HG03135 (cell line): ENCODE data around the gene LILRA5.
"Not testable (repeated sequence)": the region's sequence is repeated elsewhere in the genome, so short reads cannot be mapped to it uniquely, and the experiment has no call there.

Source experiments
- ATAC-seq: cut with Tn5 transposase; IDR thresholded peaks from one replicate; pipeline ENCODE4 v1.9.1; 2021; ENCODE audit warnings: mild to moderate bottlenecking, moderate library complexity; ENCODE audit not compliant: unreplicated experiment

Gene LILRA5

GRCh38 chr19:54335164-54335563 is 22.2 kb upstream of the LILRA5 start:
- no peak for ATAC-seq

- ATAC-seq, result no peak
Observed at GRCh38 chr19:54333586-54334298, 20.8 kb upstream of the LILRA5 start.

- no peak for ATAC-seq
Observed at GRCh38 chr19:54332149-54332548, 19.2 kb upstream of the LILRA5 start.

- ATAC-seq, result no peak
Observed at GRCh38 chr19:54331626-54332025, 18.7 kb upstream of the LILRA5 start.

- ATAC-seq, result no peak
Observed at GRCh38 chr19:54329476-54330165, 16.7 kb upstream of the LILRA5 start.

- ATAC-seq, result not testable (repeated sequence)
Observed at GRCh38 chr19:54328781-54329180, 15.8 kb upstream of the LILRA5 start.

- ATAC-seq, result no peak
Observed at GRCh38 chr19:54325631-54326030, 12.7 kb upstream of the LILRA5 start.

- ATAC-seq, result no peak
Observed at GRCh38 chr19:54325194-54325621, 12.2 kb upstream of the LILRA5 start.

GRCh38 chr19:54324071-54324470 is 11.1 kb upstream of the LILRA5 start:
- ATAC-seq, result no peak

- not testable (repeated sequence) for ATAC-seq
Observed at GRCh38 chr19:54322934-54323333, 10.0 kb upstream of the LILRA5 start.

GRCh38 chr19:54322295-54322694 is 9.3 kb upstream of the LILRA5 start:
- ATAC-seq, result not testable (repeated sequence)

- ATAC-seq, result no peak
Observed at GRCh38 chr19:54319892-54320670, 7.1 kb upstream of the LILRA5 start.

- no peak for ATAC-seq
Observed at GRCh38 chr19:54319049-54319448, 6.1 kb upstream of the LILRA5 start.

GRCh38 chr19:54317965-54318240 is 4.9 kb upstream of the LILRA5 start:
- no peak for ATAC-seq

GRCh38 chr19:54317108-54317964 is 4.4 kb upstream of the LILRA5 start:
- ATAC-seq, result no peak

GRCh38 chr19:54316746-54317107 is 3.8 kb upstream of the LILRA5 start:
- no peak for ATAC-seq

- no peak for ATAC-seq
Observed at GRCh38 chr19:54315956-54316355, 3.0 kb upstream of the LILRA5 start.

- ATAC-seq, result no peak
Observed at GRCh38 chr19:54312011-54312410, 955 bp downstream of the LILRA5 start.

GRCh38 chr19:54311486-54311885 is 1.5 kb downstream of the LILRA5 start:
- ATAC-seq, result no peak

- no peak for ATAC-seq
Observed at GRCh38 chr19:54310543-54310942, 2.4 kb downstream of the LILRA5 start.

GRCh38 chr19:54309811-54310210 is 3.2 kb downstream of the LILRA5 start:
- ATAC-seq, result no peak
